ENCODE results near the gene GPNMB. TPM values are rescaled to one million over a fixed set of nuclear protein-coding genes. Genes with fewer than 3 reads are reported as not detected.

Gene GPNMB
- total RNA-seq, 2 experiments from 2014 or later: 0.43 TPM; not detected in 1

Other genes with a start within 250 kb of the GPNMB start
- gene HYCC1, start 232.6 kb upstream of the GPNMB start, total RNA-seq: 10 to 100 TPM; 20.7 to 23.9 TPM
- 10 to 100 TPM; 24.3 to 24.8 TPM for gene KLHL7, start 141.0 kb upstream of the GPNMB start, total RNA-seq
- 10 to 100 TPM; 24.1 to 31.7 TPM for gene NUP42, start 64.7 kb upstream of the GPNMB start, total RNA-seq
- gene MALSU1, start 52.6 kb downstream of the GPNMB start, total RNA-seq: 100 to 1,000 TPM; 100 to 101 TPM
- gene IGF2BP3, start 223.7 kb downstream of the GPNMB start, total RNA-seq: under 1 TPM; 0.19 to 0.24 TPM